NCI-H1105 treated with DMSO at 0.1 percent for 48 hours (cell line): ENCODE results near the gene CAPN2.
A peak's percentile ranks its signal among the peaks of the same experiment; 100 is the strongest.
"Not testable (repeated sequence)": the region's sequence is repeated elsewhere in the genome, so short reads cannot be mapped to it uniquely, and the experiment has no call there.

Experiments
- DNase-seq: peaks from one replicate; lab custom pipeline; 2025; lab: John Stamatoyannopoulos, UW

Gene CAPN2

DNA sequence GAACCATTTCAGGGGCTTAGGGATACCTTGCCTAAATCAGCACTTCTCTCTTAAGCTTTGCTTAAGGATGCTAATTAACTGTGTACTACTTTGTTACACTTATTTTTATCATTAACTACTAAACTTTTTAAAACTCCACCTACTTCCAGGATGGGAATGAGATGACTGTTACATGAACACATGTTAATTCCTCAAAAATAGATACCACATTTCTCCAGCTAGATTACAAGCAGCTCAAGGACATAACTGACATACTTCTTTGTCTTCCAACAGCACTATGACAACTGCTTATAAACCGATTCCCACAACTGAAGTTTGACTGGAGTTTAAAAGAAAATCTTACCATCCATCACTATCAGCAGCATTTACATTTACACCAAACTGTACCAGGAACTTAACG lies 79.7 kb downstream of the CAPN2 start:
- no peak for DNase-seq

DNA sequence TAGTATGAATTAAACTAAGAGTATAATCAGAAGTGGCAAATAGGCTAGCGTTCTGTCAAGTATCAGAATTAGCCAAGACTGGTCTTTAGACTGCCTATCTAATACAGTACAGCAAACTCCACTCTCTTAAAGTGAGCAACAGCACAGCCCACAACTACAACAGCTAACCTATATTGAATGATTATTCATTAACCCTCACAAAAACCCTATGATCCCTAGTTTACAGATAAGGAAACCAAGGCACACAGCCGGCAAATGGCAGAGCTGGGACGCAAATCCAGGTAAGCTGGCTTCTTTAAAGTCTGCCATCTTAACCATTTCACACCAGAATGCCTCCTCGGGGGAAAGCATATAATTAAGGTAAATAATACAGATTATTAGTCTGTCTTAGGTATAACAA lies 81.4 kb downstream of the CAPN2 start:
- no peak for DNase-seq

DNA sequence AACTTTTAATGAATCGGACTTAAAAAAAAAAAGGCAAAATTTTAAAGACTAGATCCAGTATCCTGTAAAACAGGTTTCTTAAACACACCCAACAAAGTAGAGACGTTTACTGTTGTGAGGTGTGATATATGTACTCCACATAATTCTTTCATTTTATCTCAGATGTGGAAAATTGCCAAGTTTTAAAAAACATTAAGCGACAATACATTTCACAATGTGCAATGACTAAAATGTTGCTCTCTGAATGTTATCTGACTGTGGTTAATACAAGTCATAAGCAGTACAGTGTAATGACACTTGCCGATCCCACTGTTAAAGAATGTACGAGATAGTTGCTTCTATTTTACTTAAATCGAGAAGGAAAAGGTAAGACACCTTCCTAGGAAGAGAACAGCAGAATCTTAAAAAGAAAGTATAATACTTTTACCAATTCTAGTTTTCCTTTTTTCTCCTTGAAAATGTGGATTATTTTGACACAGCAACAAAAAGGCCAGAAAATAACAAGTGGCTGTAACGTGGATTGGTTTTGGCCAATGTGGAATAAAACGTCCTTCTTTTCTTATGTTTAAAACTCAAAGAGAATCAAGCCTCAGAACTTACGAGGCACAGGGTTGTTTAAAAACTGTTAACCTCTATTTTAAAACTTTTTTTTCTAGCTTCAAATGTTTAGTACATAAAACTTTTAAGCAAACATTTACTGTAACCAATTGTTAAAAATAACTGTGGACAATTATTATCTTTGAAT lies 82.0 kb downstream of the CAPN2 start:
- no peak for DNase-seq

DNA sequence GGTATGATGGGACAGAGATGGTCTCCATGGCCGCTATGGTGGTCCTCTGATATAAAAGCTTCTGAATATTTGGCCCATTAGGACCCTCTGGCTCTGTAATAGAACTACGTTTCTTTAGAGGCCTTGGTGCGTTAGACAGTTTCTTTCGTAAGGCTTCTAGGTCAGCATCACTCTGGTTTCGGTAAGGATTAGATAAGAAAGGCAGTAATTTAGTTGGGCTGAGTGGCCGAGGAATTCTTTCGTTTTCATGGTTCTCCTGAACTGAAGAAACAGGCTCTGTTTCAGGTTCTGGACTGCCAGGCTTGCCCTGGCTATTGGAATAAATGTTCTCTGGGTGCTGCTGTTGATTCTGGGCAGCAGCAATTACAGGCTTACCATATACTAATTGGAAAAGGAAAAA lies 83.9 kb downstream of the CAPN2 start:
- DNase-seq = no peak

DNA sequence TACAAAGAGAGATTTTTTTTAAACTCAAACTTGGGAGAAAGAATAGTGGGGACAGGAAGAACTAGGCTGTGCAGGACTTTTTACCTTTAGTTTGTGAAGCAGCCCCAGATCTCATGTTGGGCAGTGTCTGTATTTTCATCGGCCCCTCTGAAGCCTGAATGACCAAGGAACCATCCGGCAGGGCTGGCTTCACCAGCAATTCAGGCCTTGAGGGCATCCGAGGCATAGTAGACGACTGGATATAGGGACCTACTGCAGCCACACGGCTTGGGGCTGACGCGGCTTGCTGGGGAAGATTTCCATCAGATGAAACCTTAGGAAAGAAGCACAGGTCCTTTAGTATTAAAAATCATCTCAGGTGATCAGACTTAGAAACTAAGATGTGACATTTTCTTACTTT lies 89.7 kb downstream of the CAPN2 start:
- DNase-seq = no peak

DNA sequence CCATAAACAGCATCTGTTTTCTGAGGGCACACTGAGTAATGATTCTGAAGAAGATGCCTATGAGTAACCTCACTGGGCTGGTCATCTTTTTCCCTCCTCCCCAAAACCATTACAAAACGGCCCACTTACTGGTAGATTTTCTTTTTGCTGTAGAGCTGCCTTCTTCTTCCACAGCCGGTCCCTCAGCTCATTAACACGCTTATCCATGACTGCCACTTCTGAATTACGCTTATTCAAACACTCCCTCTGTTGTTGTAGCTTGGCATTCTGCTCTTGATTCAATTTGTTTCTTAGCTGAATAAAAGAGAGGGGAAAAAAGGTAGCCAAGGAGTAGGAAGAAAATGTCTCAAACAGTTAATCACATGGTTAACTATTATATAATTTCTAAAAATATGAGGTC lies 90.3 kb downstream of the CAPN2 start:
- no peak for DNase-seq

DNA sequence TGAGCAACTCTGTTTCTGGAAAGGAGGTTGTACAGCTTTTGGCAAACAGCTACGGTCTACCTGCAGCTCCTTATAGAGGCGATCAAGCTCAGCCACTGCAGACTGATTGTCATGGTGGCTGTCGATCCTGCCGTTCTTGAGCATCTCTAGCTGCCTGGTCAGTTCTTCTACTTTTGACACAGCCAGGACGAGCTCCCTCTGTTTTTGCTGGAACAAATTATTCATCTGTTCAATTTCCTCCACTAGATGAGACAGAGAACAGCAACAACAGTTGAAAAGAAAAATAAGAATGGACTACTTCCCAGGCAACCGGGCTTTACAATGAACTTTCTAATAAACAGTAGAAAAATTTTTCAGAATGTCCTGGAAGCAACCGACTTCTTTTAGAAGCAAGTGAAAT lies 90.9 kb downstream of the CAPN2 start:
- no peak for DNase-seq

DNA sequence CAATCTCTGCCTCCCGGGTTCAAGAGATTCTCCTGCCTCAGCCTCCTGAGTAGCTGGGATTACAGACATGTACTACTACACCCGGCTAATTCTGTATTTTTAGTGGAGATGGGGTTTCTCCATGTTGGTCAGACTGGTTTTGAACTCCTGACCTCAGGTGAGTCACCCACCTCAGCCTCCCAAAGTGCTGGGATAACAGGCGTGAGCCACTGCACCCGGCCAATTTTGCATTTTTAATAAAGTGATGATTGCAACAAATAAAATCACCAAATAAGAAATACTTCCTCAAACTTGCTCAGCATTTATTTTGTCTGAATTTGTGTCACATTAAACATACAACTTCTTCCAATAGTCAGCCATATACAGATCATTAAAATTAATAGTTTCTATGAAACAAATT lies 97.6 kb downstream of the CAPN2 start:
- not testable (repeated sequence) for DNase-seq

DNA sequence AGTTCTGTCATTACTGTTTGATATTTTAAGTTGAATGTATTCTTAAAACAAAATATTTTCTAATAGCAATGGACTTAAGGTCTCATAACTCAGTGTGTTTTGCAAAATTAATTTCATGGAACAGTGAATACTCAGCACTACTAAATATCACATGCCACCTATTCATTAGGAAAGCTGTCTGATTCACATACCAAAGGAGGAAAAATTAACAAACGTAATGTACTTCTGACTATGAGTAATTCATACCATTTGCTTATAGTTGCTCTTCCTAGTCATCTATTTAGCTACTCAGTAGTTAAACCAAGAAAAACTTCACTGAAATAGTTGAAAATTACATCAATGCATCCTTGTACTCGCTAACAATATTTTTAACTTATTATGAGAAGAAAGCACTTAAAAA lies 98.2 kb downstream of the CAPN2 start:
- DNase-seq = no peak

DNA sequence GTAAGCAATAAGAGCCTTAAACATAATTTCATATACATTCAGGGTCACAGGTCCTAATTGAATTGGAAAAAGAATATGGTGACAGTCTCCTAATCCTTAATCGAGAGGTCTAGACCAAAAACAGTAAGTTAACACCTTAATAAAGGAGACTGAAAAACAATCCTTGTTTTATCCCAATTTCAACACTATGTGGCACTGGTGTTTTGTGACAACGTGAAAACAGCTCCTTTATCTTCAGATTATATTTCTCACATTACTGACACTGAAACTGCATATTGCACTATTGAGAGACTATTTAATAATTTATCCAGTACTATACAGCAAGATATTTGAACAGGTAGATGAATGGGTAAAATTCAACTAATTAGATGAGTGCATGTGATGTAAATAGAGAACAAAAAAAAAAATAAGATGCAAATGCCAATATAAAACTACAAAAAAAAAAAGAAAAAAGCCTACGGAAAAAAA lies 99.3 kb downstream of the CAPN2 start:
- peak; percentile 11 for DNase-seq

DNA sequence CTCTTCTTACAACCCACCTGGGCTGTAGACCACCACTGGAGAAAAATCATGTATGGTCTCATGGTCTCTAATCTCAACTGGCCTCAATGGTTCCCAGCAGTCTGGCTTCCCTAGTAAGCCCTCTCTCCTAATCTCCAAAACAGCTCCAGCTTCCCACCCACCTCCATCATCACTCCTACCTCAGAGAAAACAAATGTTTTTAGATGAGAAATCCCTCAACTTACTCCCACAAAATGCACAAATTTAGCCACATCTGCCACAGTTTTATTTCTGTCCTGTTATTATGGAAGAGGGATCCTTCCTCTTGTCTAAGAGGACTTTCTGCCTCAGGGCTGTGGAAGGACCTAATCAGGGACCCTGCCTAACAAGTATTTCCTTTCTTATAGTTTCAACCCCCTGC lies 101.3 kb downstream of the CAPN2 start:
- DNase-seq = no peak

DNA sequence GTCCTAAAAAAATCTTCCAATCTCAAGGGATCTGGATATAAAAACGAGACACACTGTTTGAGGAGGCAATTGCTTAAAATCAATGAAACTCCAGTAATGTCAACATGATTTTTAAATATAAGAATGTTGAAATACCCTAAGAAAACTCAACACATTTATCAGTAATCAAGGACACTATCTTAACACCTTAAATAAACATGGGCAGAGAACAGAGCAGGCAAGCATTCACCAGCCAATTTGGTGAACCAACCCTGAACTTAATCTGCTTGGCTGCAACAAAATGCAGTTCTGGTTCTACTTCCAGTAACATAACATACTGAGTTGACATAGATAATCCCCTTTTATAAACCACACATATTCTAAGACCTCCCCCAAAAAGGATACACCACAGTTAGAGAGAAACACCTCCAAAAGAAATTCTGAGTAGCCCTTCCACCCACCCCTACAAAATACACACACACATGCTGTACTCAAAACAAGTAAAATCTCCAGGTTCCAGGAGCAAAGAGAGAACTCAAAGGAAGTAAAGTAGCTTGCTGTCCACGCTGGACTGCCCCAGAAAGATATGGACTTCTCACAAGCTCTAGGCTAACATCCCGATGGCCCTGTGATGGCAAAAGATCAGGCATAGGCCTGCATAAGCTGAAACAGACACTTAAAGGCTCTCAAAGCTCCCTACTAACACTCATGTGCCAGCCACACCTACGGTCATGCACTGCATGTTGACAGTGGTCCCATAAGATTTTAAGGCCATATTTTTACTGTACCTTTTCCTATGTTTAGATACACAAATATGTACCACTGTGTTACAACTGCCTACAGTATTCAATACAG lies 102.9 kb downstream of the CAPN2 start:
- no peak for DNase-seq

DNA sequence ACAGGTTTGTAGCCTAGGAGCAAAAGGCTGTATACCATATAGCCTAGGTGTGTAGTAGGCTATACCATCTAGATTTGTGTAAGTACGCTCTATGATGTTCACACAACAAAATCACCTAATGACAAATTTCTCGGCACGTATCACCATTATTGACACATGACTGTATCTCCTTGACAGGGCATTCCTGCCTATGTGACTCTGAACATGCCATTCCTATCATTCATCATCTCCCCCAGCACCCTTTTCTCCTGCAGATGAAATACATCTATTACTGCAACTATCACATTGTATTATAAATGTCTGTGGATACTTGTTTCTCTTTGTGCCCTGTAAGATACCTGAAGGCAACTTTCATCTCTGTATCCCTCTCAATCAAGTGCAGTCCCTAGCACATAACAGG lies 103.5 kb downstream of the CAPN2 start:
- no peak for DNase-seq

DNA sequence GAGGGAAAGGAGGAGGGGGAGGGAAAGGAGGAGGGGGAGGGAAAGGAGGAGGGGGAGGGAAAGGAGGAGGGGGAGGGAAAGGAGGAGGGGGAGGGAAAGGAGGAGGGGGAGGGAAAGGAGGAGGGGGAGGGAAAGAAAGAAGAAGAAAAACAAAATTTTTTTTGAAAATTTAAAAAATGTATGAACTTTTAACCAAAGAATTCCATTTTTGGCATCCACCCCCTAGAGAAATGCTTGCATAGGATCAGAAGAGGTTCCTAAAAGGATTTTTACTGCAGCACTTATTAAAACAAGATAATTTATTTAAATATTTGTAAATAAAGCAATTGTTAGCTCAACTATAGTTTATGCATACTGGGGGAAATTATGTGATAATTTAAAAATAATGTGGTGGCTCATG lies 104.9 kb downstream of the CAPN2 start:
- DNase-seq = not testable (repeated sequence)

DNA sequence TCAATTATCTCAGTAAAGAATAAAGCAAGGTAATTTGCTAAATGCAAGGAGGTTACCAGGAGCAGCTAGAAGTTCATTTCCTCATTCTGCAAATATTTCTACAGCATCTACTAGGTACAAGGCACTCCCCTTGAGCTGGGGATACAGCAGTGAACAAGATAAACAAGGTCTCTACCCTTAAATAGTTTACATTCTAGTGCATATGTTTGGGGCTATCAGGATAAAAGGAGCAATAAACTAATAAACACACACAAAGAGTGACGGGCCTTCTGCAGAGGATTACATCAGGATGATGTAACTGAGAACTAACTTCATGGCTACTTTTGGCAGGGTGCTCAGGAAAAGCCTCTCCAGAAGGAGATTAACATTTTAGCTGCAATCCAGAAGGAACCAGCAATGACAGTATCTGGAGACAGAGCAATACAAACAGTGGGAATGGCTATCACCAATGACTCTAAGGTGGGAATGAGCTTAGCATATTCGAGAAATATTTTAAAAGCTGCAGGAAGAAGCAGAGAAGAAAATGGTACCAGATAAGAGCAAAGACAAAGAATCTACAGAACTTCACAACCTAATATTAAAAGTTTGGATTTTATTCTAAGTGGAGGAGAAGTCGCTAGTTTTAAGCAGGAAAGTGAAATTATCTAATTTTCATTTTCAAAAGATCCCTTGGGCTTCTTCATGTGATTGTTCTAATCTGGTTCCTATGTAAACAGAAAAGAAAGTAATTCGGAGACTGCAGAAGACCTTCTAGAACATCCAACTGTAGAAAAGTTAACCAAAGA lies 107.6 kb downstream of the CAPN2 start:
- no peak for DNase-seq

DNA sequence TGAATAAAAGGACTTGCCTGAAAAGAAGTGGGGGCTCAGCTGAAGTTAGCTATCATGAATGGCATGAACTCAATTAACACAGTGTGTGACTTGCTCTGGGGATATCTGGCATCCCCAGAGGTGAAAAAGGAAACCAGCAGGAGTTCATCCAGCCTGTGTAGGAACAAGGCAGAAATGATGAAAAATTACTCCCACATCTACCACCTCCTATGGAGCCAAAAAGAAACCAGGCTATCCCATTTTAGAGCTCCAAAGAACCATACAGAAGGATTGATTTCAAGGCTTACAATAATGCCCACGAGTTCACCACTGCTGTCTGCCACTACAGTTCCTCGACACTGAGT lies 108.1 kb downstream of the CAPN2 start:
- DNase-seq = no peak

DNA sequence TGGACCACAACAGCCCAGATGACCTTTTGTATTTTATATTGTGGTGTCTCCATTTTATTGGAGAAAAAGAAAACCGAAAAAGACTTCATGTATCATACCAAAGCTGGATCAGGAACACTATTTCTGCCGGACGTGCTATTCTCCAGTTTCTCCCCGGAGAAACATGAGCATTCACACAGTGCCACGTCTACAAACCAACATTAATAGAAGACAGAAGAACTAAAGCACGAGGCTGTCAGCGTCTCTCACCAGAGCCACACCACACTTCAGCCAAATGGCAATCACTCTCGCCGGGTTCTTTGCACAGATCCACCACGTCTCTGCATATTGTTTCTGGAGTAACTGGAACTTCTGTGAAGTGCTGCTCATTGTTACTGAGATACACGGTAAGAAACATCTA lies 108.6 kb downstream of the CAPN2 start:
- no peak for DNase-seq

DNA sequence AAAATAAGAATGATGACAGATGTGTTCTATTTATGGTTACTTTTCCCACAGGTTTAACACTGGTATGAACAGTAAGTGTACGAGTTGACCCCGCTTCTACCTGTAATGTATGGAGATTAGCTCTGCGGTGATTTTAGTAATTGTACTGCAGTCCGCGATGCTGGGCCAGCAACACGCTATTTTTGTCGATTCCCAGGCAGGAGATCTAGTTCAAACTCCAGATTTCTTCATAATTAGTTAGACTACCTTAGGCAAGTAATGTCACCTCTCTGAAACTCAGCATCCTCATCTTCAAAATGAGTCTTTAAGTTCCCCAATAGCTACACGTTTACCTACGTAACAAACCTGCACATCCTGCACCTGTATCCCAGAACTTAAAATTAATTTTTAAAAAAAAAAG lies 111.9 kb downstream of the CAPN2 start:
- DNase-seq = no peak

DNA sequence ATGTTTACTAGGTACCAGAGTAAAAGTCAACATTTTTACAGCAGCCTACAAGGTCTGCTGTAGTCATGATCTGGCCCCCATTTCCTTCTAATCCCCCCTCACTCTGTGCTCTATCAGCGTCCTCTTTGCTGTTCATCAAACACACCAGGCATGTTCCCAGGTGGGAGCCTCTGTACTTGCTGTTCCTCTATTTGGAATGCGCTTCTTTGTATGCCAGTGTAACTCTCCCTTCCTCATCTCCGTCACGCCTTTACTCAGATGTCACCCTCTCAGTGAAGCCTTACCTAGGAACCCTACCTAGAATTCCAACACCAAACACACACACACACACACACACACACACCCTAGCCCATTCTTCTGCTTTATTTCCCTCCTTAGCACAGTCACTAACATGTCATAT lies 112.4 kb downstream of the CAPN2 start:
- DNase-seq = no peak
